ENCODE data around the gene PANX1.
A peak's percentile ranks its signal among the peaks of the same experiment; 100 is the strongest.
"Not testable (repeated sequence)": the region's sequence is repeated elsewhere in the genome, so short reads cannot be mapped to it uniquely, and the experiment has no call there.

Gene PANX1, protein sequence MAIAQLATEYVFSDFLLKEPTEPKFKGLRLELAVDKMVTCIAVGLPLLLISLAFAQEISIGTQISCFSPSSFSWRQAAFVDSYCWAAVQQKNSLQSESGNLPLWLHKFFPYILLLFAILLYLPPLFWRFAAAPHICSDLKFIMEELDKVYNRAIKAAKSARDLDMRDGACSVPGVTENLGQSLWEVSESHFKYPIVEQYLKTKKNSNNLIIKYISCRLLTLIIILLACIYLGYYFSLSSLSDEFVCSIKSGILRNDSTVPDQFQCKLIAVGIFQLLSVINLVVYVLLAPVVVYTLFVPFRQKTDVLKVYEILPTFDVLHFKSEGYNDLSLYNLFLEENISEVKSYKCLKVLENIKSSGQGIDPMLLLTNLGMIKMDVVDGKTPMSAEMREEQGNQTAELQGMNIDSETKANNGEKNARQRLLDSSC

GRCh38 chr11:94128746-94129511, at the start of gene PANX1:
Gene PANX1, plus strand, starts transcription at chr11:94128841. Its CDS starts 472 bp downstream, at chr11:94129313.
- peak; percentile 92 for DNase-seq (ENCODE audit: low spot score)

GRCh38 chr11:94084164-94084563, 44.5 kb upstream of the PANX1 start:
- no peak for DNase-seq (ENCODE audit: low spot score)

DNA sequence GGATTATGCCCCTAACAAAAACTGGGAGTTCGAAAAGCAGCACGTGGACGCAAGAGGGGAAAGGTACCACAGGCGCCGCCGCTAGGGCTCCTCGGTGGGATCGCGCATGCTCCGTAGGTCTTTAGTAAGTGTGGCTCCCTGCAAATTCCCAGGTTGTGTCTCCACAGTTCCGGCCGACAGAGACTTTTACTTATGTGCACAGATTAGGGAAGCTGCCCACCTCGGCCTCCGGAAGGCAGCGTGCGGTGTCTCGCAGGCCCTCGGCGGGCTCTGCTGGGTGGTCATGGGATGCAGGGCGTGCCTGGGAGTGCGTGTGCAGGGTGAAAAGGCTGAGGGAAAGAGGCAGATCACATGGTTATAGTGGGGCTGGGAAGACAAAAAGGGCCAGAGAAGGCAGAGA, 39.7 kb upstream of the PANX1 start:
- DNase-seq (ENCODE audit: low spot score): no peak

DNA sequence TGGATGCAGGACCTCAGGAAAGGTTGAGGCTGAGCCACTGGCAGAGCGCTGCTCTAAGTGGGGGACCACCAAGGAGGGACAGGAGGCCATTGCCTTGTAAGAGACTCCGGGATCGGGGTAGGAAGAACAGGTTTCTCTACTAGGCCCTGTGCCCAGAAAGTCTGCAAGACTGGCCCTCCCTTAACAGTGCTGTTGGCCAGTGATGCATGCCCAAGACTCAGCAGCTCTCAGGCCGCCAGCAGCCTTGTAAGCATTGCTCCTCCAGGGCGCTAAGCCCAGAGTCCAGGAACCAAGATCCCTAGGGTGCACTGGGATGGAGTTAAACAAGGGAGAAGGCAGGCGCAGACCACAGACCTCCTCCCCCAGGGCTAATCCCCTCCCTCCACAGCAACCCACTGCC, 39.3 kb upstream of the PANX1 start:
- DNase-seq (ENCODE audit: low spot score): no peak

DNA sequence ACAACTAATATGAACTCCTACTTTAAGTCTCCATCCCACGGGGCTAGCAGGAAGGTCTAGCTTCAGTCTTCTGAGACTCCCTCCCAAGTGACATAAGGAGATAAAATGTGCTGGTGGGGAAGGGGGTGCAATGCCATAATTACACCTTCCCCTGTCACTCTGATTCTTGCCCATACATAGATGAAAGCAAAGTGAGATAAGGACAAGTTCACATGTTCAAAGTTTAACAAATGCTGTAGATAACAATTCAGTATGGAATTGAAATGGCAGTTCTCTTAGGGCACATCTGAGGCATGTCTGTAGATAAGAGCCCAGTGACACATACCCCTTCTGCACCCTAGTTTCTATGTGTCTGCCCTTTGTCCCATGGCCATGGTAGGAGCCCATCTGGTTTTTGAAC, 38.2 kb upstream of the PANX1 start:
- no peak for DNase-seq (ENCODE audit: low spot score)

- no peak for DNase-seq (ENCODE audit: low spot score)
Measured at GRCh38 chr11:94091091-94091490, 37.5 kb upstream of the PANX1 start.

- no peak for DNase-seq (ENCODE audit: low spot score)
Measured at GRCh38 chr11:94100253-94100652, 28.4 kb upstream of the PANX1 start.

GRCh38 chr11:94103471-94103870, 25.2 kb upstream of the PANX1 start:
- DNase-seq (ENCODE audit: low spot score): no peak

DNA sequence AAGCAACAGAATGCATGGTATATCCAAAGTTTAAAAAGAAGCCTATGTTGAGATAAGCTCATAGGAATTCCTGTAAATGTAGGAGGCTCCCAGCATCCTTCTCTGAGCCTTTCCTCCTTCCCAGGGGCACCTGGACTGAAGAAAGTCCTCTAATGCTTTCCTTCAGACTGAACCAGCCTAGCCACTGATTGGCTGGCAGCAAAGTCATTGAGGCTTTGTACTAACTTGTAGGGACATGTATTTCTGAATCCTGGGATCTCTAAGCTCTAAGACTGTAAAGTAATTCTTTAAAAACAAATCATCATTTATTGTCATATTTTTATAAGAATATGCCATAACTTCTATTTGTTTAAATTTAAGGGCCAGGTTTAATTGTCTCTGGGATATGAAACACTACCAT, 23.9 kb upstream of the PANX1 start:
- DNase-seq (ENCODE audit: low spot score): no peak

GRCh38 chr11:94106716-94107115, 21.9 kb upstream of the PANX1 start:
- no peak for DNase-seq (ENCODE audit: low spot score)

DNA sequence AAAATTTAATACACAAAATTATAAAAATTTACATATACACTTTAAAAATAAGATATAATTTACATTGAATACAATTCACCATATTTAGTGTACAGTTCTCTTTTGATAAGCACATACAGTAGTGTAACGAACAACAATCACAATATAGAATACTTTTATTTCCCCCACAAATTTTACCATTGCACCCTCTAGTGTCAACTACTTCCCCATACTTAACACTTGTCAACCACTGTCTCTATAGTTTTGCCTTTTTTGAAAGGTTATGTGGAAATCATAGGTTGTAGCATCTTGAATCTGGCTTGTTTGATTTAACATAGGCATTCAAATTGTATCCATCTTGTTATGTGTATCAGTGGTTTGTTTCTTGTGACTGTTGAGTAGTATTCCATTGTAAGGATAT, 21.3 kb upstream of the PANX1 start:
- no peak for DNase-seq (ENCODE audit: low spot score)

GRCh38 chr11:94111241-94111640, 17.4 kb upstream of the PANX1 start:
- no peak for DNase-seq (ENCODE audit: low spot score)

DNA sequence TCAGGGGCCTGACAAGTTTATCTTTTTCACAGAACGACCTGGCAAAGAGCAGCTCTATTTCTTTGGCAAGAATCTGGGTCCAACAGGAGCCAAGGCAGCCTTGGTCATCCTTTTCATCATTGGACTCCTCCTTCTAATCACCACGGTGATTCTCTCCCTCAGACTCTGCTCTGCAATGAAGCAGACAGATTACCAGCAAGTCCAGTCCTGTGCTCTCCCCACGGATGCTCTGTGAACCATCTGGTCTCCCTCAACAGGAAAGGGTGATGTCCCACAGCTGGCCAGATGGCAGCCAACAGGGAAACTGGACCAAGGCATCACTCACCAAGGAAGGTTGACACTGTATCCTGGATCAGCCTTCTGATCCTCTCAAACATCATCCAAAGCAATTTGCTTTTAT, 17.0 kb upstream of the PANX1 start:
- no peak for DNase-seq (ENCODE audit: low spot score)

- DNase-seq (ENCODE audit: low spot score): no peak
Measured at GRCh38 chr11:94112206-94112953, 16.3 kb upstream of the PANX1 start.

DNA sequence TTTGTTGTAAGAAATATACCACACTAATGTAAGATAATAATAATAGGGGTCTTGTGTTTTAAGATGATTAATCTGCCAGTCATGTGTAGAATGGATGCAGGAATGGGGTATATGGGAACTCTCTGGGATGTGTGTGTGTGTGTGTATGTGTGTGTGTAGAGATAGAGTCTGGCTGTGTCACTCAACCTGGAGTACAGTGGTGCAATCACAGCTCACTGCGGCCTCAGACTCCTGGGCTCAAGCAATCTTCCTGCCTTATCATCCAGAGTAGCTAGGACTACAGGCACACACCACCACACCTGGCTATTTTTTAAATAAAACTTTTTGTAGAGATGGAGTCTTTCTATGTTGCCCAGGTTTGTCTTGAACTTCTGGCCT, 11.5 kb upstream of the PANX1 start:
- DNase-seq (ENCODE audit: low spot score): no peak

DNA sequence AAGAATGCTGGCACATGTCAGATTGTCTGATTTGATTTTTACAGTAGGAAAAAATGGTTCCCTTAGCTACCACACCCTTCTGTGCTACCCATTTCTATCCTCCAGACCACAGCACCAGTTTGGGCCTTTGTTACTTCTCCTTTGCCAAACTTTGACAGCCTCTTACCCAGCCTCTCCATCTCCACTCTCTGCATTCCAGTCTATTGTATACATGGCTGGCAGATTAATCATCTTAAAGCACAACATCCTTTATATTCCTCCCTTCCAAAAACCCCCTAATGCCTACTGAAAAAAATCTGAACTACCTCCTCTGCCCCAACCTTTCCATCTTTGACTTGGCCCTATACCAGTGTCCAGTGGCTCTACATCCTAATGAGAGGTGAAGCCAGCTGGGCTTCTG, 10.8 kb upstream of the PANX1 start:
- DNase-seq (ENCODE audit: low spot score): no peak

GRCh38 chr11:94119676-94120075, 9.0 kb upstream of the PANX1 start:
- DNase-seq (ENCODE audit: low spot score): not testable (repeated sequence)

DNA sequence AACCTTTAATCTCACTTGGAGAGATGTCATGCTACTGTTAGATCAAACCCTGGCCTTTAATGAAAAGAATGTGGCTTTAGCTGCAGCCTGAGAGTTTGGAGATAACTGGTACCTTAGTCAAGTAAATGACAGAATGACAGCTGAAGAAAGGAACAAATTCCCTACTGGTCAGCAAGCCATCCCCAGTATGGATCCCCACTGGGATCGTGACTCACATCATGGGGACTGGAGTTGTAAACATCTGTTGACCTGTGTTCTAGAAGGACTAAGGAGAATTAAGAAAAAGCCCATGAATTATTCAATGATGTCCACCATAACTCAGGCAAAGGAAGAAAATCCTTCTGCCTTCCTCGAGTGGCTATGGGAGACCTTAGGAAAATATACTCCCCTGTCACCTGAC, 8.1 kb upstream of the PANX1 start:
- DNase-seq (ENCODE audit: low spot score): not testable (repeated sequence)

GRCh38 chr11:94120946-94121345, 7.7 kb upstream of the PANX1 start:
- DNase-seq (ENCODE audit: low spot score): no peak

DNA sequence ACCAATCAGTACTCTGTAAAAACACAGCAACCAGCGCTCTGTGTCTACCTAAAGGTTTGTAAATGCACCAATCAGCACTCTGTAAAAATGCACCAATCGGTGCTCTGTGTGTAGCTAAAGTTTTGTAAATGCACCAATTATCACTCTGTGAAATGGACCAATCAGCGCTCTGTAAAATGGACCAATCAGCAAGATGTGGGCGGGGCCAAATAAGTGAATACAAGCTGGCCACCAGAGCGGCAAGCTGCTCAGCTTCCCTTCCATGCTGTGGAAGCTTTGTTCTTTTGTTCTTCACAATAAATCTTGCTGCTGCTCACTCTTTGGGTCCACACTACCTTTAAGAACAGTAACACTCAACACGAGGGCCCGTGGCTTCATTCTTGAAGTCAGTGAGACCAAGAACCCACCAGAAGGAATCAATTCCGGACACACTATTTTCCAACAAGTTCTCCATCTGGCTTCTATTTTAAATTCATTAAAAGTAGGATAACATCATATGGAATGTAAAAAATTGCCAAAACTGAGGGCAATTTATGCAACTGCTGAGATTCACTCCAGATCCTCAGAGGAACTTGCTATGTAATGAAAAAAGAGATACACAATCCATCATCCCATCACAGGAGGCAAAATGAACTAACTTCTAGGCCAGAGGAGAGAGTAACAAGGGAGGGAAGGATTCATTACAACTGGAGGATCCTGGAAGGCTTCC, 3.1 kb upstream of the PANX1 start:
- no peak for DNase-seq (ENCODE audit: low spot score)

DNA sequence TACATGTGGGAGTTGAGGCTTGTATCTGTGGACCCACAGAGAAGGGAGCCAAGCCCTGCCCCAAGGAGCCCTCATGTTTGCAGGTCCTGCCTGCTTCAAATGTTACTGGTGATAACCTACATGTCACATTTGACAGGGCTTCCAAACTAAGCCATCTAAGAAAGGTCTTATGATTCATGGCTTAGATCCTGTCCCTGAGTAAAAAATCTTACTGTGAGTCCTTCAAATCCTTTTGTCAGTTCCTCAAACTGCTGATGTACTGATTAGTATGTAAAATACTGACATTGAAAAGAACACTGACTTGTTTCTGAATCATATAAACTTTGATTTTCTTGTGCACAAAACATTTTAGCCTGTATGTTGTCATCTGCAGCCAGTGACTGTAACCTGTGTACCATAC, 1.0 kb upstream of the PANX1 start:
- no peak for DNase-seq (ENCODE audit: low spot score)

DNA sequence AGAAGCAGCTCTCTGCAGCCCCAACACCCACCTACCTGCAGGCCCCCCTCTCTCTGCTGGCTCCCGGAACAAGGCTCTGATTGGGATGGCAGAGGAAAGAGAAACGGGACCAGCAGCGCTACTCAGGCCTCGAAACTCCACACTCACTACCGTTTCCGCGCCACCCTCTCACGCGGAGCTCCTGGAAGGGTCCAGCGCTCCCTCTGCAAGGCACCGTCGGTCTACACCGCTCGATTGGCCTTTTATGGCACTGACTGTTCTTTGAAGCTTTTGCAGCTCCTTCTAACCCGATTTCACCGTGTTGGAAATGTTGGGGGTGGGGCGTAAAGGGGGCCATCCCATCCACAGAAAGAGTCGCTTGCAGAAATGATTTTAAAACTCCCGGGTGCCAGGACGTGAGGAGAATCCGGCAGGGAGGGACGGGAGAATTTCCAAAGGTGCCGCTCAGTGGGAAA, 323 bp upstream of the PANX1 start:
- peak; percentile 44 for DNase-seq (ENCODE audit: low spot score)

Measured in GM03348 (cell line).